H1 (cell line): ENCODE results near the gene SLC12A5. TPM values are rescaled to one million over a fixed set of nuclear protein-coding genes. Genes with fewer than 3 reads are reported as not detected.
"Not testable (repeated sequence)": the region's sequence is repeated elsewhere in the genome, so short reads cannot be mapped to it uniquely, and the experiment has no call there.

Experiments
- CTCF ChIA-PET: fragments of 300-600 bp; sonication (Branson Sonifier 250); formaldehyde crosslinking; loops from one replicate; lab custom pipeline; 2021; ENCODE audit not compliant: partially characterized antibody; lab: Charles Lee
- POLR2A ChIA-PET: fragments of 300-600 bp; sonication (Branson Sonifier 250); formaldehyde crosslinking; loops from one replicate; lab custom pipeline; 2021; ENCODE audit warnings: inconsistent platforms; ENCODE audit not compliant: partially characterized antibody; lab: Charles Lee
- DNase-seq, 2 experiments: peaks; one replicate each; pipeline versions ENCODE4 v3.0.0 to v3.0.0-alpha.2; 2010 to 2022; ENCODE audit warnings: low spot score in 2 of 2, low read depth in 1 of 2, mixed read lengths in 1 of 2
- FAIRE-seq: peaks from 2 replicates; lab custom pipeline; 2011; peaks lifted over from hg19 to GRCh38; lab: Jason Lieb, UNC
- H2AFZ ChIP-seq: 2 replicates; pipeline ENCODE4 v1.8.1; 2012; ENCODE audit warnings: low read length, inconsistent platforms
- H2AK5ac ChIP-seq: 2 replicates; pipeline ENCODE4 v1.6.1; 2013; ENCODE audit warnings: low read depth, low read length
- H2BK120ac ChIP-seq: replicated peaks from 2 replicates; pipeline ENCODE3; 2013; ENCODE audit warnings: low read depth, low read length, inconsistent platforms
- H2BK12ac ChIP-seq: 2 replicates; pipeline ENCODE4 v1.6.1; 2013; ENCODE audit warnings: low read depth, low read length
- H2BK15ac ChIP-seq: 2 replicates; pipeline ENCODE4 v1.6.1; 2013; ENCODE audit warnings: low read length
- H2BK20ac ChIP-seq: 2 replicates; pipeline ENCODE4 v1.6.1; 2013; ENCODE audit warnings: low read length
- H2BK5ac ChIP-seq: 2 replicates; pipeline ENCODE4 v1.6.1; 2013; ENCODE audit warnings: low read depth, low read length
- H3K14ac ChIP-seq: 2 replicates; pipeline ENCODE4 v1.6.1; 2013; ENCODE audit warnings: inconsistent platforms; ENCODE audit not compliant: insufficient read length
- H3K18ac ChIP-seq: 2 replicates; pipeline ENCODE4 v1.6.1; 2013; ENCODE audit warnings: low read length; ENCODE audit errors: extremely low read depth
- H3K23ac ChIP-seq: 2 replicates; pipeline ENCODE4 v1.6.1; 2013; ENCODE audit warnings: inconsistent platforms; ENCODE audit not compliant: insufficient read length
- H3K23me2 ChIP-seq: 2 replicates; pipeline ENCODE4 v1.6.1; 2013; ENCODE audit warnings: low read depth, low read length
- H3K27ac ChIP-seq: 2 replicates; pipeline ENCODE4 v1.6.1; 2011; ENCODE audit warnings: low read depth, low read length, inconsistent platforms
- H3K27me3 ChIP-seq, 4 experiments: replicated peaks in 1 of 4; 1 replicate in 1 of 4; 2 replicates in 3 of 4; pipeline versions ENCODE4 v1.6.1 to v1.8.1; 2011 to 2013; ENCODE audit warnings: low read length in 3 of 4, mild to moderate bottlenecking in 3 of 4, inconsistent platforms in 2 of 4, mixed read lengths in 2 of 4, moderate library complexity in 1 of 4; ENCODE audit not compliant: control insufficient read depth in 3 of 4, insufficient read depth in 3 of 4; ENCODE audit errors: extremely low read depth in 1 of 4
- H3K36me3 ChIP-seq, 4 experiments: 2 replicates each; pipeline versions ENCODE4 v1.6.1 to v1.8.1; 2011 to 2013; ENCODE audit warnings: mild to moderate bottlenecking in 4 of 4, low read length in 3 of 4, moderate library complexity in 2 of 4, control low read depth in 1 of 4, inconsistent platforms in 1 of 4; ENCODE audit not compliant: insufficient read depth in 4 of 4, control insufficient read depth in 2 of 4
- H3K4ac ChIP-seq: replicated peaks from 2 replicates; pipeline ENCODE3; 2013; ENCODE audit warnings: low read length, low read depth, mixed read lengths, inconsistent platforms; ENCODE audit not compliant: insufficient read length
- H3K4me1 ChIP-seq, 4 experiments: replicated peaks in 1 of 4; 1 replicate in 1 of 4; 2 replicates in 3 of 4; pipeline versions ENCODE4 v1.6.1 to v1.8.1; 2011 to 2013; ENCODE audit warnings: low read length in 3 of 4, inconsistent platforms in 2 of 4, mixed read lengths in 1 of 4; ENCODE audit not compliant: insufficient read depth in 4 of 4, control insufficient read depth in 3 of 4
- H3K4me2 ChIP-seq, 2 experiments: 2 replicates each; pipeline versions ENCODE4 v1.6.1 to v1.8.1; 2011 to 2013; ENCODE audit warnings: low read depth in 2 of 2, low read length in 2 of 2, control low read depth in 1 of 2, inconsistent platforms in 1 of 2, mild to moderate bottlenecking in 1 of 2; ENCODE audit not compliant: insufficient read depth in 1 of 2
- H3K4me3 ChIP-seq, 4 experiments: fragments of 200-600, 300-600 bp in 1 of 4; sonication (generic), shearing (Covaris generic), sonication (Bioruptor Twin) in 1 of 4; 2 replicates each; pipeline versions ENCODE4 v1.5.1 to v1.8.1; 2011 to 2016; ENCODE audit warnings: low read length in 4 of 4, low read depth in 3 of 4, control low read depth in 2 of 4, inconsistent platforms in 2 of 4, mild to moderate bottlenecking in 2 of 4, mixed read lengths in 1 of 4, moderate library complexity in 1 of 4; ENCODE audit not compliant: insufficient read depth in 2 of 4; ENCODE audit errors: extremely low read depth in 1 of 4
- H3K56ac ChIP-seq: replicated peaks from 2 replicates; pipeline ENCODE3; 2013; ENCODE audit warnings: low read depth, mild to moderate bottlenecking, mixed read lengths, low read length, inconsistent platforms; ENCODE audit not compliant: insufficient read length
- H3K79me1 ChIP-seq: 2 replicates; pipeline ENCODE4 v1.6.1; 2013; ENCODE audit warnings: low read depth, low read length, control low read depth
- H3K79me2 ChIP-seq, 2 experiments: 2 replicates each; pipeline versions ENCODE4 v1.6.1 to v1.8.1; 2012 to 2013; ENCODE audit warnings: low read length in 2 of 2, mild to moderate bottlenecking in 2 of 2, inconsistent platforms in 1 of 2; ENCODE audit not compliant: insufficient read depth in 2 of 2, control insufficient read depth in 1 of 2
- H3K9ac ChIP-seq, 4 experiments: replicated peaks in 1 of 4; 1 replicate in 1 of 4; 2 replicates in 3 of 4; pipeline versions ENCODE4 v1.6.1 to v1.8.1; 2011 to 2013; ENCODE audit warnings: low read depth in 3 of 4, low read length in 3 of 4, control low read depth in 2 of 4, mild to moderate bottlenecking in 2 of 4, moderate library complexity in 2 of 4, inconsistent platforms in 1 of 4; ENCODE audit errors: extremely low read depth in 1 of 4
- H3K9me3 ChIP-seq, 2 experiments: 2 replicates each; pipeline versions ENCODE4 v1.6.1 to v1.8.1; 2012 to 2013; ENCODE audit warnings: mild to moderate bottlenecking in 2 of 2, moderate library complexity in 2 of 2, control low read depth in 1 of 2, inconsistent platforms in 1 of 2, low read depth in 1 of 2, low read length in 1 of 2, mixed read lengths in 1 of 2; ENCODE audit not compliant: insufficient read depth in 2 of 2
- H4K20me1 ChIP-seq, 2 experiments: replicated peaks in 1 of 2; 2 replicates each; pipeline versions ENCODE3 to v1.8.1; 2011 to 2013; ENCODE audit warnings: inconsistent platforms in 2 of 2, low read length in 2 of 2, mild to moderate bottlenecking in 1 of 2; ENCODE audit not compliant: insufficient read depth in 2 of 2, control insufficient read depth in 1 of 2
- H4K5ac ChIP-seq: 2 replicates; pipeline ENCODE4 v1.6.1; 2013; ENCODE audit warnings: low read length, low read depth, mixed read lengths, inconsistent platforms; ENCODE audit not compliant: insufficient read length
- H4K8ac ChIP-seq: 2 replicates; pipeline ENCODE4 v1.8.0; 2013; ENCODE audit warnings: mild to moderate bottlenecking, moderate library complexity, low read length, inconsistent platforms; ENCODE audit not compliant: insufficient read depth; ENCODE audit errors: extremely low read depth
- H4K91ac ChIP-seq: replicated peaks from 2 replicates; pipeline ENCODE3; 2013; ENCODE audit warnings: low read length, mixed read lengths, inconsistent platforms; ENCODE audit not compliant: insufficient read length
- WGBS, 2 experiments: shearing (Covaris generic) in 1 of 2; methylation state at CpG; one replicate each; pipeline versions ENCODE4 v1.1.6 to v1.1.7; 2013 to 2015; ENCODE audit warnings: low lambda C conversion rate in 2 of 2, mixed read lengths in 2 of 2, inconsistent platforms in 1 of 2, low coverage in 1 of 2, missing lambda C conversion rate in 1 of 2; ENCODE audit not compliant: insufficient replicate concordance in 2 of 2, insufficient coverage in 1 of 2, insufficient read length in 1 of 2; ENCODE audit errors: extremely low coverage in 1 of 2, missing lambda C conversion rate in 1 of 2; 5-methylcytosine and 5-hydroxymethylcytosine counted together
- polyA plus RNA-seq, 7 experiments: library from polyadenylated mRNA; depleted of rRNA in 3 of 7; stranded (reverse) in 5 of 7; unstranded in 2 of 7; fragments of >200 nt in 5 of 7; fragments of 200-250 nt in 2 of 7; gene quantifications; 1 replicate in 5 of 7; 2 replicates in 1 of 7; 4 replicates in 1 of 7; pipeline versions ENCODE4 v1.2.1 to v1.2.3, GENCODE V29; 2011 to 2013; ENCODE audit warnings: missing spikeins in 2 of 7, mixed read lengths in 2 of 7
- total RNA-seq: library from RNA; stranded (reverse); fragmentation: NEBNext Ultra II Directional; extraction: Animal tissue kit (Norgen Biotek cat#: 25700); gene quantifications from 2 replicates; pipeline ENCODE4 v1.2.1, GENCODE V29; 2021

Gene SLC12A5
- total and polyA plus RNA-seq, 2 of the 8 experiments (the other 6 are each of a cell fraction or from before 2014, with no cell fraction given): 1.9 to 7.3 TPM

- not testable (repeated sequence) for H3K79me1 ChIP-seq, FAIRE-seq, H3K9ac ChIP-seq, H3K23me2 ChIP-seq, H4K91ac ChIP-seq, H2BK12ac ChIP-seq, H2AK5ac ChIP-seq, H2AFZ ChIP-seq, H3K27ac ChIP-seq, H3K4ac ChIP-seq, H2BK20ac ChIP-seq, H3K18ac ChIP-seq, H3K23ac ChIP-seq, H3K36me3 ChIP-seq, H3K27me3 ChIP-seq, H4K8ac ChIP-seq, H4K5ac ChIP-seq, H4K20me1 ChIP-seq, H3K14ac ChIP-seq, H3K9me3 ChIP-seq, H3K4me1 ChIP-seq, H3K56ac ChIP-seq, H2BK15ac ChIP-seq, H2BK5ac ChIP-seq, H2BK120ac ChIP-seq
- peak in 1 of 2 experiments; percentile 58 for DNase-seq
- ChIA-PET CTCF (interaction anchor here (0.6 to 2.2 kb wide), 6 partner anchors 37 to 83 kb away, joined by 3 to 7 read pairs (median 4); partner anchors contain the start of gene MMP9), POLR2A (interaction anchor here (0.7 to 2.6 kb wide), 9 partner anchors 9 to 252 kb away, joined by 3 to 9 read pairs (median 3); no protein-coding TSS in a partner anchor)
- H3K4me2 ChIP-seq: peak overlapping the region in 1 of 2 experiments; percentile 36; a peak in 2 of 4 replicates
- WGBS, 2 experiments: 74% methylated on average over 32 of the region's 52 CpGs; no CpG with 5 or more reads in 1 of the 2 experiments
- H3K4me3 ChIP-seq: peak overlapping the region in 2 of 4 experiments; percentile 8 to 11; a peak in 1 of 8 replicates
- H3K79me2 ChIP-seq: peaks cover 6 to 22% of the 10 kb centered on the region in 2 experiments
Observed at GRCh38 chr20:46091622-46092535, 62.9 kb downstream of the SLC12A5 start.
